SU-DHL-6 (cell line): Measurements from ENCODE around the gene SLC1A5.

Source experiments
- H2AFZ ChIP-seq: fragments of 200-600 bp; sonication (generic); 2 replicates; pipeline ENCODE4 v1.6.1; 2014; ENCODE audit warnings: low read depth, mild to moderate bottlenecking, moderate library complexity, mixed read lengths, antibody characterized with exemption, low read length; ENCODE audit not compliant: severe bottlenecking
- H3F3A ChIP-seq: fragments of 200-600 bp; shearing (Covaris generic); 2 replicates; pipeline ENCODE4 v1.6.0; 2016; ENCODE audit warnings: antibody characterized with exemption, mild to moderate bottlenecking; ENCODE audit not compliant: insufficient read depth
- H3K27ac ChIP-seq: fragments of 200-600 bp; sonication (generic); 2 replicates; pipeline ENCODE4 v1.5.1; 2016; ENCODE audit warnings: low read depth, mild to moderate bottlenecking, low read length, moderate library complexity, mixed read lengths
- H3K27me3 ChIP-seq: fragments of 200-600 bp; sonication (generic), shearing (Covaris generic); 2 replicates; pipeline ENCODE4 v1.6.0; 2014; ENCODE audit warnings: mild to moderate bottlenecking, low read length
- H3K36me3 ChIP-seq: fragments of 200-600 bp; sonication (generic); 2 replicates; pipeline ENCODE4 v1.6.1; 2014; ENCODE audit warnings: mild to moderate bottlenecking, low read length, mixed read lengths
- H3K4me2 ChIP-seq: fragments of 300-600, 200-600 bp; shearing (Covaris generic), sonication (generic); 2 replicates; pipeline ENCODE4 v1.6.0; 2014; ENCODE audit warnings: low read length, low read depth, mild to moderate bottlenecking; ENCODE audit not compliant: poor library complexity, severe bottlenecking
- H3K4me3 ChIP-seq: fragments of 200-600 bp; sonication (generic); 2 replicates; pipeline ENCODE4 v1.5.1; 2014; ENCODE audit warnings: antibody characterized with exemption, low read length, mild to moderate bottlenecking, mixed read lengths; ENCODE audit not compliant: insufficient read depth, poor library complexity, severe bottlenecking
- H3K79me2 ChIP-seq: fragments of 200-600 bp; sonication (generic); 2 replicates; pipeline ENCODE4 v1.6.1; 2014; ENCODE audit warnings: mild to moderate bottlenecking, low read length, moderate library complexity; ENCODE audit not compliant: insufficient read depth
- H3K9ac ChIP-seq: fragments of 200-600 bp; sonication (generic); 2 replicates; pipeline ENCODE4 v1.7.0; 2014; ENCODE audit warnings: mild to moderate bottlenecking, low read length
- H3K9me2 ChIP-seq: fragments of 200-600 bp; sonication (generic); replicated peaks from 2 replicates; pipeline ENCODE4 v1.6.1; 2014; ENCODE audit warnings: low read length; ENCODE audit not compliant: insufficient read depth
- H3K9me3 ChIP-seq: fragments of 200-600 bp; sonication (generic); 2 replicates; pipeline ENCODE4 v1.6.1; 2014; ENCODE audit warnings: low read length, mixed read lengths; ENCODE audit not compliant: insufficient read depth
- H4K20me1 ChIP-seq: fragments of 200-600 bp; sonication (generic); 2 replicates; pipeline ENCODE4 v1.6.1; 2014; ENCODE audit warnings: low read depth, mild to moderate bottlenecking, antibody characterized with exemption, low read length, moderate library complexity, mixed read lengths
- CTCF ChIP-seq: fragments of 200-600 bp; sonication (generic); IDR thresholded peaks from one replicate; pipeline ENCODE4 v1.5.1; 2017; ENCODE audit warnings: antibody characterized with exemption, mild to moderate bottlenecking, low read length, moderate library complexity; ENCODE audit not compliant: insufficient read depth, poor library complexity, severe bottlenecking
- EZH2phosphoT487 ChIP-seq: fragments of 200-600 bp; sonication (generic), shearing (Covaris generic); conservative IDR thresholded peaks from 2 replicates; pipeline ENCODE4 v1.6.1; 2018; ENCODE audit warnings: mild to moderate bottlenecking, antibody characterized with exemption, low read length, moderate library complexity, mixed read lengths

Gene SLC1A5

GRCh38 chr19:46732172-46732938 lies 56.0 kb downstream of the SLC1A5 start:
- H3K9ac ChIP-seq: no peak overlapping the region
- H3K9me3 ChIP-seq: no peaks in the 10 kb centered on the region
- H3K79me2 ChIP-seq: peaks cover 23% of the 10 kb centered on the region
- no peaks in the 10 kb centered on the region for H3F3A ChIP-seq
- H3K27me3 ChIP-seq: no peaks in the 10 kb centered on the region
- TF ChIP-seq EZH2phosphoT487 (no peak), CTCF (no peak)
- peaks cover 3% of the 10 kb centered on the region; the same call in 1 of the 2 replicates for H3K36me3 ChIP-seq
- H3K27ac ChIP-seq: no peak overlapping the region
- no peaks in the 10 kb centered on the region for H4K20me1 ChIP-seq
- no peak overlapping the region for H2AFZ ChIP-seq
- no peak overlapping the region for H3K4me2 ChIP-seq
- no peaks in the 10 kb centered on the region for H3K9me2 ChIP-seq
- no peak overlapping the region for H3K4me3 ChIP-seq

- H3K4me2 ChIP-seq: no peak overlapping the region
- H3K9ac ChIP-seq: no peak overlapping the region
These were observed 56.8 kb downstream of the SLC1A5 start for GRCh38 chr19:46731584-46731983.

GRCh38 chr19:46731007-46731501 lies 57.3 kb downstream of the SLC1A5 start:
- H3K9ac ChIP-seq: no peak overlapping the region
- H3F3A ChIP-seq: no peaks in the 10 kb centered on the region
- H4K20me1 ChIP-seq: no peaks in the 10 kb centered on the region
- peaks cover 3% of the 10 kb centered on the region; the same call in 1 of the 2 replicates for H3K36me3 ChIP-seq
- H3K27me3 ChIP-seq: no peaks in the 10 kb centered on the region
- H3K4me3 ChIP-seq: no peak overlapping the region
- peaks cover 14% of the 10 kb centered on the region; the same call in 1 of the 2 replicates for H3K79me2 ChIP-seq
- H3K9me2 ChIP-seq: no peaks in the 10 kb centered on the region
- TF ChIP-seq EZH2phosphoT487 (no peak), CTCF (no peak)
- H3K27ac ChIP-seq: no peak overlapping the region
- H3K9me3 ChIP-seq: no peaks in the 10 kb centered on the region
- no peak overlapping the region for H2AFZ ChIP-seq
- no peak overlapping the region for H3K4me2 ChIP-seq

More at GRCh38 chr19:46731584-46731983, 56.8 kb downstream of the SLC1A5 start:
- Histone ChIP-seq H3K79me2 (peaks cover 16% of the 10 kb centered on the region), H2AFZ (no peak overlapping the region), H3K4me3 (no peak overlapping the region), H3K36me3 (peaks cover 3% of the 10 kb centered on the region; the same call in 1 of the 2 replicates), H3K9me3 (no peaks in the 10 kb centered on the region), H3K9me2 (no peaks in the 10 kb centered on the region), H3K27me3 (no peaks in the 10 kb centered on the region), H3K27ac (no peak overlapping the region), H3F3A (no peaks in the 10 kb centered on the region), H4K20me1 (no peaks in the 10 kb centered on the region)
- TF ChIP-seq CTCF (no peak), EZH2phosphoT487 (no peak)
